ENCODE results near the gene CD44.

Gene CD44

GRCh38 chr11:35154952-35155351, 16.0 kb downstream of the CD44 start:
- TF ChIP-seq EZH2phosphoT487 (conservative IDR thresholded peaks at IDR 0.05; ENCODE audit: low read length) (no peak), CTCF (IDR thresholded peaks at IDR 0.05; ENCODE audit: insufficient read depth, low read length, poor library complexity, severe bottlenecking) (no peak)
- Histone ChIP-seq H3K4me3 (ENCODE audit: insufficient read depth, low read length, poor library complexity, severe bottlenecking) (no peak overlapping the region), H3K27me3 (ENCODE audit: low read length) (no peaks in the 10 kb centered on the region), H3K9me2 (replicated peaks; ENCODE audit: insufficient read depth, low read length) (no peaks in the 10 kb centered on the region), H3K9me3 (ENCODE audit: insufficient read depth, low read length) (no peaks in the 10 kb centered on the region), H3F3A (ENCODE audit: insufficient read depth) (no peaks in the 10 kb centered on the region), H3K27ac (ENCODE audit: low read depth, low read length) (no peak overlapping the region), H3K36me3 (ENCODE audit: low read length) (no peaks in the 10 kb centered on the region), H3K9ac (ENCODE audit: low read length) (no peak overlapping the region), H2AFZ (ENCODE audit: low read depth, low read length, severe bottlenecking) (no peak overlapping the region), H3K4me2 (ENCODE audit: low read depth, low read length, poor library complexity, severe bottlenecking) (no peak overlapping the region), H4K20me1 (ENCODE audit: low read depth, low read length) (no peaks in the 10 kb centered on the region), H3K79me2 (ENCODE audit: insufficient read depth, low read length) (no peaks in the 10 kb centered on the region)

- Histone ChIP-seq H4K20me1 (ENCODE audit: low read depth, low read length) (no peaks in the 10 kb centered on the region), H3K9ac (ENCODE audit: low read length) (no peak overlapping the region), H3K9me3 (ENCODE audit: insufficient read depth, low read length) (no peaks in the 10 kb centered on the region), H3K79me2 (ENCODE audit: insufficient read depth, low read length) (no peaks in the 10 kb centered on the region), H3K9me2 (replicated peaks; ENCODE audit: insufficient read depth, low read length) (no peaks in the 10 kb centered on the region; the same call in 1 of the 2 replicates), H3K27ac (ENCODE audit: low read depth, low read length) (no peak overlapping the region), H2AFZ (ENCODE audit: low read depth, low read length, severe bottlenecking) (no peak overlapping the region), H3K4me2 (ENCODE audit: low read depth, low read length, poor library complexity, severe bottlenecking) (no peak overlapping the region), H3K27me3 (ENCODE audit: low read length) (no peaks in the 10 kb centered on the region), H3K36me3 (ENCODE audit: low read length) (no peaks in the 10 kb centered on the region), H3F3A (ENCODE audit: insufficient read depth) (no peaks in the 10 kb centered on the region), H3K4me3 (ENCODE audit: insufficient read depth, low read length, poor library complexity, severe bottlenecking) (no peak overlapping the region)
- no peak for TF ChIP-seq CTCF (IDR thresholded peaks at IDR 0.05; ENCODE audit: insufficient read depth, low read length, poor library complexity, severe bottlenecking)
- TF ChIP-seq EZH2phosphoT487 (conservative IDR thresholded peaks at IDR 0.05; ENCODE audit: low read length): no peak
These were observed 16.7 kb downstream of the CD44 start for GRCh38 chr11:35155677-35156076.

GRCh38 chr11:35157814-35158700, 19.1 kb downstream of the CD44 start:
- no peaks in the 10 kb centered on the region for H4K20me1 ChIP-seq (ENCODE audit: low read depth, low read length)
- H3K9ac ChIP-seq (ENCODE audit: low read length): no peak overlapping the region
- no peak overlapping the region for H3K4me3 ChIP-seq (ENCODE audit: insufficient read depth, low read length, poor library complexity, severe bottlenecking)
- no peaks in the 10 kb centered on the region for H3K36me3 ChIP-seq (ENCODE audit: low read length)
- no peaks in the 10 kb centered on the region for H3K27me3 ChIP-seq (ENCODE audit: low read length)
- H3K9me2 ChIP-seq (replicated peaks; ENCODE audit: insufficient read depth, low read length): no peaks in the 10 kb centered on the region; the same call in 1 of the 2 replicates
- H3K79me2 ChIP-seq (ENCODE audit: insufficient read depth, low read length): no peaks in the 10 kb centered on the region
- H3K4me2 ChIP-seq (ENCODE audit: low read depth, low read length, poor library complexity, severe bottlenecking): no peak overlapping the region
- no peak overlapping the region for H2AFZ ChIP-seq (ENCODE audit: low read depth, low read length, severe bottlenecking)
- H3F3A ChIP-seq (ENCODE audit: insufficient read depth): no peaks in the 10 kb centered on the region
- H3K27ac ChIP-seq (ENCODE audit: low read depth, low read length): no peak overlapping the region
- H3K9me3 ChIP-seq (ENCODE audit: insufficient read depth, low read length): no peaks in the 10 kb centered on the region
- TF ChIP-seq EZH2phosphoT487 (conservative IDR thresholded peaks at IDR 0.05; ENCODE audit: low read length) (no peak), CTCF (IDR thresholded peaks at IDR 0.05; ENCODE audit: insufficient read depth, low read length, poor library complexity, severe bottlenecking) (no peak)

All from SU-DHL-6 (cell line).